HG03066 (cell line): ENCODE results near the gene ZNF787.
A peak's percentile ranks its signal among the peaks of the same experiment; 100 is the strongest.

Experiments
- ATAC-seq: cut with Tn5 transposase; IDR thresholded peaks from one replicate; pipeline ENCODE4 v1.9.1; 2021; ENCODE audit warnings: low read depth; ENCODE audit not compliant: unreplicated experiment

Gene ZNF787

DNA sequence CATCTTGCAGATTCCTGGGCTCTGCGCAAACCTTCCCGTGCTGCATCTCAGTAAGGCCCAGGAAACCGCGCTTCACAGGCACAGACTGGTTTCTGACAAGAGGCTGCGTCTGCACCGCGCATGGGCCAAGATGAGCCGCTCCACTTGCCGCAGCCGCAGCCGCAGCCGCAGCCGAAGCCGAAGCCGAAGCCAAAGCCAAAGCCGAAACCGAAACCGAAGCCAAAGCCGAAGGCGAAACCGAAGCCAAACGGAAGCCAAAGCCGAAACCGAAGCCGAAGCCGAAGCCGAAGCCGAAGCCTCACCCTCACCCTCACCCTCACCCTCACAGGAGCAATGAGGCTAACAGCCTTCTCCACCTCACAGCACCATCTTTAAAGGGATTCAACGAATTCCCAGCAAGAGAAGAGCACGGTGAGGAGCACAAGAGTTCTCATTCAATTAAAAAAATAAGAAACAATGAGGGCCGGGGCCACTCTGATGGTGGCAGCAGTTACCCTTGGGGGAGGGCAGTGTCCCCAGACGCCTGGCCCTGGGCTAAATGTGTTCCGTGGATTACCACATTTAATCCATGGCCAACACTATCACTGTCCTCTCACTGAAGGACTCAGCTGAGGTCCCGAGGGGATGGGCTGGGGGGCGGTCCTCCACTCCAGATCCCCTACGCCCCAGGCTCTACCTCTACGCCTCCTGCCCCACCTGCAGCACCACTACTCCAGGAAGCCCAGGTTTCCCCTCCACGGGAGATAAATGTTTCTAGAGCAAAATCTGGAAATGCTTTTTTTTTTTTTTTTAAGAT lies 29.1 kb downstream of the ZNF787 start:
- no peak for ATAC-seq

- no peak for ATAC-seq
These were observed 30.0 kb downstream of the ZNF787 start for GRCh38 chr19:56091066-56091490.

DNA sequence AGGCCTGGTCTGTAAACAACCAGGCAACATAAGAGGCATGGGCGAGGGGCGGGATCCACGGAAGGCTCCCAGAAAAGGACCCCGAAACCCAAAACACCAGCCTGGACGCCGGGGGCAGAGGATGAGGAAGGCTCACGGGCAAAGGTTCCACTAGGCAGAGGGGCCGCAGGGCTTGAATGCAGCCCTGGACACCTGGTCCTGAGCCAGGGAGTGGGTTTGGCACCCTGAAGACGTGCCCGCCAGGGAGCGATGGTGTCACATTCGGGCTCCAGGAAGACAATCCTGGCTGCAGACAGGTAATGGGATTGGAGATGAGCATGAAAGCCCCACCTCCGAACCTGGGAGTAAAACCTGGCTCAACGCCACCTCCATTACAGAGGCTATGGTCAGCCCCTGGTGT lies 31.8 kb downstream of the ZNF787 start:
- no peak for ATAC-seq

- no peak for ATAC-seq
These were observed 32.4 kb downstream of the ZNF787 start for GRCh38 chr19:56088497-56089215.

- no peak for ATAC-seq
These were observed 33.2 kb downstream of the ZNF787 start for GRCh38 chr19:56087647-56088496.

DNA sequence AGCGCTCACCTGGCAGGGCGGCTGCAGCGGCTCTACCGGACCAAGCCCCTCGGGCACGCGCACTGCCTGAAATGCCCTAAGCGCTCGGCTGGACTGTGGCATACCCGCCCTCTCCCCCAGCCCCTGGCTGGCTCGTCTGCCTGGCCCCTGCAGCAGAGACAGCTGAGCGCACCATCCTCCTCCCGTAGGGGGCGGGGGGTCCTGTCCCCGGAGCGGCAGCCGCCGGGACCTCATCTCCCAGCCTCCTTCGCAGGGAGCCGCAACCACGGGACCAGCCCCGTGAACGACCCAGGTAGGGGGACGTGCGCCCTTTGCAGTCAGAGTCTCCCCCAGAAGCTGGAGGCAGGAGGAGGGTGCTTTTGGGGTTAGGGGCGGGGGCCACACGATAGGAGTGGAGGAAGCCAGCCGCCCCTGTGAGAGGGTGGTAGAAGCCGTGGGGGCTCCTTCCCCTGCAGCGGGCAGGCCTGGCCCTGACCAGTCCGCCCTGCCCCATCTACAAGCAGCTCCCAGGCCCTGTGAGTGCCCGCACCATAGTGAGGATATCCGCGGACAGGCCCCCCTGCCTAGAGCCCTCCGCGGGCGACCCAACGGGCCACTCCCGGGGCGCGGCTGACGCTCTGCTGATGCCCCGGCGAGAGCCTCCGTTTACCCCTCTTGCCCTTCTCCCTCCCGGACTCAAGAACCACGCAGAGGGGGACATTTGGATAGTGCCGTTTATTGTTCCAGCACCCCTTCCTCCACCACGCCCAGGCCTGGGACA lies 34.2 kb downstream of the ZNF787 start:
- ATAC-seq = no peak

DNA sequence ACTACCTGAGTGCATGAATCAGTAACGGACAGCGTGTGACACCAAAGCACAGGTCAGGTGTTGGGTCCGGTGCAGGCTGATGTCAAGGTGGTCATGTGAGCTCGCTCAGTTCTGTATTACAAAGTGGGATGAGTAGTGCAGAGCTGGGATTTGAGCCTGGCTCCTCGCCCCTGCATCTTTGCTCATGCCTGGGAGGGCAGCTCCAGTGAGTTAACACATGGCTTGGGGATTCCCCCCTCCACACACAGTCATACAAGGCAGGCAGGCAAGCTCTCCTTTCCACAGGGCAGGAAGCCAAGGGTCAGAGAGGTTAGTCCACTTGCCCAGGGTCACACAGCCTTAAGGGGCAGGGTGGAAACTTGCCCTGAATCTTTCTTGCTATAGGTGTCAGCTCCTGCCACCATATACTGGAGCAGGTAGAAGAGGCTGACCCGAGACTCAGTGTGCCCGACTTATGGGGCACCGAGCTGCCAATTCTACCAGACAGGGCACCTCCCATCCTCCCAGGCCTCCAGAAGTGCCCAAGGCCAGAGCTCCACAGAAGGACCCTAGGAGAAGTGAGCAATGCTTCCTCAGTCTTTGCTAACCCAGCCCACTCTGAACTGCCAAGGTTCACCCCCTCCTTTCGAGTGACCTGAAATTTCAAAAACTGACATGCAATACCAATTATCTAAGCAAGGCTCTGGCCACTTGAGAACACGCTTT lies 35.4 kb downstream of the ZNF787 start:
- ATAC-seq = no peak

DNA sequence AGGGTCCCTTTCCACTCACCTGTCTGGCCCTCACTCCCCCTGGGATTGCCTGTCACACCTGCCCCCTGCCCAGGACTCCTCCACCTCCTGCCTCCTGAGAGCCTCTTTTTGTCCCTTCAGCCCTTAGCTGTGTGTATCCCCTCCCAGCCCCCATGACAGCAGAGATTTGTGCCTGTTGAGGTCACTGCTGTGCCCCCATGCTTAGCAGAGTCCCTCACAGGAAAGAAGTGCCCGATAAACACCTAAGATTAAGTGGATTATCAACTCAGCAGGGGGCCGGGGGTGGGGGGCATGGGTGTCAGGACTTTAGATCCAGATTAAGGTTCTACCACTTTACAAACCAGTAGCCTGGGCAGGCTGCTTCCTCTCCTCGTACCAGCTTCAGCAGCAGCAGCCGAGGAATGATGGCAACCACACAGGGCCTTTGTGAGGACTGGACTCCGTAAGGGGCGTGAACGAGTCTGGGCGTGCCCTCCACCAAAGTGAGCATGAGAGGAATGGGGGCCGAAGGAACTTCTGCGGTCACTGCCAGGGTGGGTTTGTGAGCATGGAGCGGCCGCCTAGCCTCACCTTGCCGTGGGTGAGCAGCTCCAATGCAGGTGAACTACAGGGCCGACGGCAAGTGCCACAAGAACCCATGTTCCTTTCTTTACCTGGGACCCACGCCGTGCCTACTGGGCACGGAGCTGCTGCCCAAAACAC lies 36.1 kb downstream of the ZNF787 start:
- no peak for ATAC-seq

DNA sequence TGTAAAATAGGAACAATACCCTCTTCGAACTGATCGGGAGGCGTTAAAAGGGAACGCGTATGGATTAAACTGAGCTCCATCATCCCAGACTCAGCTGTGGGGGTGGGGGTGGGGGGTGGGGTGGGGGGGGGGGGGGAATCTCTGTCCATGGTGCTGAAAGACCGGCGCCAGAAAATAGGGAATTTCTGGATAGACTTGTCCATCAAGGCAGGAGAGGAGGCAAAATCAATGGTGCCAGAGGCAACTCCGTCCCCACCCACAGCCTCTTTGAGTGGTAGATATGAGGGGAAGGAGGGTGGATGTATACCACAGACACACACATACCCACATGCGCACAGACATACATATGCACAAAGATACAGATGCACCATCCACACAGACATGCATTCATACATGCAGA lies 37.4 kb downstream of the ZNF787 start:
- ATAC-seq = no peak

DNA sequence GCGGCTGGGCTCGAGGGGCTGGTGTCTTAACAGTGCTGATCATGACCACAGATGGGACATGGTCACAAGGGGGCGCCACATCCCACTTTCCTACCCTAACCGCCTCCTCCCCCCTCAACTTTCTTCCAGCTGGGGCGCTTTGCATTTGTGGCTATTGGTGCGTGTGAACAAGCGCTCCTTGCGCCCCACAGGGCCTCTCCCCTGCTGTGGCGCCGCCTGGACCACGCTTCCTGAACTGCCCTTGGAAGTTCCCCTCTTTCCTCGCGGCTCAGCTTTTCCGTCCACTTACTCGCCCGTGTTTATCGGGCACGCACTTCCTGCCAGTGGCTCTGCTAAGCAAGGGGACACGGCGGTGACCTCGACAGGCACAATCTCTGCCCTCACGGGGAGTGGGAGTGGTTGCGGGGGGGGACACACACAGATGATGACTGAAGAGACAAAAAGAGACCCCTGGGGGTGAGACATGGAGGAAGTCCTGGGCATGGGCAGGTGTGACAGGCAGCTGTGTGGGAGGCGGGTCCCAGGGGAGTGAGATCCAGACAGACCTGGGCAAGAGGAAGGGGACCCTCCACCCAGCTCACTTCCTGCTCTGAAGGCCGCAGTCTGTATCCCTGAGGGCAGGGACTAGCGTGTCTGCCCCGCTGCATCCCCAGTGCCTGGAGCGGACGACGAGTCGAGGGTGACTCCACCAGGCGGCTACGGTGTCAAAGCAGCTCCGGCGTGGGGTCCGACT lies 40.3 kb downstream of the ZNF787 start:
- ATAC-seq = peak; percentile 63

GRCh38 chr19:56079609-56080008 lies 41.5 kb downstream of the ZNF787 start:
- ATAC-seq = no peak

- ATAC-seq = no peak
These were observed 44.6 kb downstream of the ZNF787 start for GRCh38 chr19:56076498-56076897.

DNA sequence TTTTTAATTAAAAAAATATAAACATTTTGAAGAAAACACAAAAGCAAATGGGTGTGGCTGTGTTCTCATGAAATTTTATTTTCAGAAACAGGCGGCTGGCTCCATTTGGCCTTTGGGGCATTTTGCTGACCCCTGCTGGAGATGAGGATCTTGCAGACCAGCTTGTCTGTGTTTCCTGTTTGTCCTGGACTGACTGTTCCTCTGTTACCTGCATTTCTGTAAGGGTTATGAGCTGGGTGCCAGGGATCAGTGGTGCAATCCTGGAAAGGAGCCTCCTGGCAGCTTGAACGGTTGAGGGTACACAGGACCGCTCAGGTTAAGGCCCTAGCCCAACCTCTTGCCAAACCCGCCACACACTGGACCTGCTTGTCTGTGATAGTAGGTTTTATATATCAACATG lies 49.9 kb downstream of the ZNF787 start:
- no peak for ATAC-seq

DNA sequence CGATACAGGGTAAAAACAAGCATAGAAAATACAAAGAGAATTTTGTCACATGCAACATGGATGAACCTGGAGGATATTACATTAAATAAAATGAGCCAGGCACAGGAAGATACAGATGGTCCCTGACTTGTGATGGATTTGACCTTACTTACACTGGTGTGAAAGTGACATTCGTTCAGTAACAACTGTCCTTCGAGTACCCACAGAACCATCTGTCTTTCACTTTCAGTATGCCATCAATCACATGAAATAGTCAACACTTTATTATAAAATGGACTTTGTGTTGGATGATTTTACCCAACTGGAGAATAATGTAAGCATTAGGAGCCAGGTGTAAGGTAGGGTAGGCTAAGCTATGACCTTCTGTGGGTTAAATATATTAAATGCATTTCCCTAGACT lies 51.5 kb downstream of the ZNF787 start:
- no peak for ATAC-seq

DNA sequence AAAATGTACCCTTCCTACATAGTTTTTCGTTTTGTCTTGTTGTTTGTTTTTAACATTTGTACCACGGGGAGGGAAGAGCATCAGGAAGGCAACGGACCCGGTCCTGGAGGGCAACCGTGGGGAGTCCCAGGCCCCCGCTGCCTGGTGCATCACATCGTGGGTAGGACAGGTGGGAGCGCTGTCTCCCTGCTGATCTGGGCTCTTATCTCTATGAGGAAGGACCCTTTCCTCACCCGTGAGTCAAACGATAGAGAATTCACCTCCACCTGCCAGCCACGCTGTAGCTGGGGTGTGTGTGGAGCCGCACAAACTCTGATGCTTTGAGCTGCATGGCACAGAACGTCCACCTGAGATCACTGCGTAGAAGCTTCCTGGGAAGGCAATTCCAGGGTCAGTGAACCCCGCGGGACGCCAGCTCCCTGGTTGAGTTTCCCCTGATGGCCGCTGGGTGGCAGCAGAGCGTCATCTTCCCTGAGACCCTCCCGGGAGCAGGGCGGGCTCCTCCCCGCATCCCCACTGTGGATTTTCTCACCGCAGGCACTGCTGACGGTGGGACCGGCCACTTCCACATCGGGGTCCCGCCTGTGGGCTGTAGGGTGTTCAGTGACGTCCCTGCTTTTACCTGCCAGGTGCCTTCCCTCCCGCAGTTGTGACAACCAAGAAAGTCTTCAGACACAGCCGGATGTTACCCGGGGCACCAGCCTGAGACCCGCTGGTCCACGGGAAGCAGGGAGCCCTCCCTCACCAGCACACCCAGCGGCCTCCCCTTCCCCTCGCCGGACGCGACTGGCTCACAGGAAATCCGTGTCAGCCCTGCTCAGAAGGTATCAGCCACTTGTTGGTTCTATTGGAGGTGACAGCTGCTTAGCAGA lies 54.7 kb downstream of the ZNF787 start:
- ATAC-seq = no peak

GRCh38 chr19:56053596-56053995 lies 67.5 kb downstream of the ZNF787 start:
- no peak for ATAC-seq
